H1 (cell line): ENCODE measurements around the gene ARL11. TPM values are rescaled to one million over a fixed set of nuclear protein-coding genes. Genes with fewer than 3 reads are reported as not detected.

Experiments
- CTCF ChIA-PET: fragments of 300-600 bp; sonication (Branson Sonifier 250); formaldehyde crosslinking; loops from one replicate; lab custom pipeline; 2021; ENCODE audit not compliant: partially characterized antibody; lab: Charles Lee
- POLR2A ChIA-PET: fragments of 300-600 bp; sonication (Branson Sonifier 250); formaldehyde crosslinking; loops from one replicate; lab custom pipeline; 2021; ENCODE audit warnings: inconsistent platforms; ENCODE audit not compliant: partially characterized antibody; lab: Charles Lee
- DNase-seq, 2 experiments: peaks; one replicate each; pipeline versions ENCODE4 v3.0.0 to v3.0.0-alpha.2; 2010 to 2022; ENCODE audit warnings: low spot score in 2 of 2, low read depth in 1 of 2, mixed read lengths in 1 of 2
- FAIRE-seq: peaks from 2 replicates; lab custom pipeline; 2011; peaks lifted over from hg19 to GRCh38; lab: Jason Lieb, UNC
- H2AFZ ChIP-seq: 2 replicates; pipeline ENCODE4 v1.8.1; 2012; ENCODE audit warnings: low read length, inconsistent platforms
- H2AK5ac ChIP-seq: 2 replicates; pipeline ENCODE4 v1.6.1; 2013; ENCODE audit warnings: low read depth, low read length
- H2BK120ac ChIP-seq: replicated peaks from 2 replicates; pipeline ENCODE3; 2013; ENCODE audit warnings: low read depth, low read length, inconsistent platforms
- H2BK12ac ChIP-seq: 2 replicates; pipeline ENCODE4 v1.6.1; 2013; ENCODE audit warnings: low read depth, low read length
- H2BK15ac ChIP-seq: 2 replicates; pipeline ENCODE4 v1.6.1; 2013; ENCODE audit warnings: low read length
- H2BK20ac ChIP-seq: 2 replicates; pipeline ENCODE4 v1.6.1; 2013; ENCODE audit warnings: low read length
- H2BK5ac ChIP-seq: 2 replicates; pipeline ENCODE4 v1.6.1; 2013; ENCODE audit warnings: low read depth, low read length
- H3K14ac ChIP-seq: 2 replicates; pipeline ENCODE4 v1.6.1; 2013; ENCODE audit warnings: inconsistent platforms; ENCODE audit not compliant: insufficient read length
- H3K18ac ChIP-seq: 2 replicates; pipeline ENCODE4 v1.6.1; 2013; ENCODE audit warnings: low read length; ENCODE audit errors: extremely low read depth
- H3K23ac ChIP-seq: 2 replicates; pipeline ENCODE4 v1.6.1; 2013; ENCODE audit warnings: inconsistent platforms; ENCODE audit not compliant: insufficient read length
- H3K23me2 ChIP-seq: 2 replicates; pipeline ENCODE4 v1.6.1; 2013; ENCODE audit warnings: low read depth, low read length
- H3K27ac ChIP-seq: 2 replicates; pipeline ENCODE4 v1.6.1; 2011; ENCODE audit warnings: low read depth, low read length, inconsistent platforms
- H3K27me3 ChIP-seq, 4 experiments: replicated peaks in 1 of 4; 1 replicate in 1 of 4; 2 replicates in 3 of 4; pipeline versions ENCODE4 v1.6.1 to v1.8.1; 2011 to 2013; ENCODE audit warnings: low read length in 3 of 4, mild to moderate bottlenecking in 3 of 4, inconsistent platforms in 2 of 4, mixed read lengths in 2 of 4, moderate library complexity in 1 of 4; ENCODE audit not compliant: control insufficient read depth in 3 of 4, insufficient read depth in 3 of 4; ENCODE audit errors: extremely low read depth in 1 of 4
- H3K36me3 ChIP-seq, 4 experiments: 2 replicates each; pipeline versions ENCODE4 v1.6.1 to v1.8.1; 2011 to 2013; ENCODE audit warnings: mild to moderate bottlenecking in 4 of 4, low read length in 3 of 4, moderate library complexity in 2 of 4, control low read depth in 1 of 4, inconsistent platforms in 1 of 4; ENCODE audit not compliant: insufficient read depth in 4 of 4, control insufficient read depth in 2 of 4
- H3K4ac ChIP-seq: replicated peaks from 2 replicates; pipeline ENCODE3; 2013; ENCODE audit warnings: low read length, low read depth, mixed read lengths, inconsistent platforms; ENCODE audit not compliant: insufficient read length
- H3K4me1 ChIP-seq, 4 experiments: replicated peaks in 1 of 4; 1 replicate in 1 of 4; 2 replicates in 3 of 4; pipeline versions ENCODE4 v1.6.1 to v1.8.1; 2011 to 2013; ENCODE audit warnings: low read length in 3 of 4, inconsistent platforms in 2 of 4, mixed read lengths in 1 of 4; ENCODE audit not compliant: insufficient read depth in 4 of 4, control insufficient read depth in 3 of 4
- H3K4me2 ChIP-seq, 2 experiments: 2 replicates each; pipeline versions ENCODE4 v1.6.1 to v1.8.1; 2011 to 2013; ENCODE audit warnings: low read depth in 2 of 2, low read length in 2 of 2, control low read depth in 1 of 2, inconsistent platforms in 1 of 2, mild to moderate bottlenecking in 1 of 2; ENCODE audit not compliant: insufficient read depth in 1 of 2
- H3K4me3 ChIP-seq, 4 experiments: fragments of 200-600, 300-600 bp in 1 of 4; sonication (generic), shearing (Covaris generic), sonication (Bioruptor Twin) in 1 of 4; 2 replicates each; pipeline versions ENCODE4 v1.5.1 to v1.8.1; 2011 to 2016; ENCODE audit warnings: low read length in 4 of 4, low read depth in 3 of 4, control low read depth in 2 of 4, inconsistent platforms in 2 of 4, mild to moderate bottlenecking in 2 of 4, mixed read lengths in 1 of 4, moderate library complexity in 1 of 4; ENCODE audit not compliant: insufficient read depth in 2 of 4; ENCODE audit errors: extremely low read depth in 1 of 4
- H3K56ac ChIP-seq: replicated peaks from 2 replicates; pipeline ENCODE3; 2013; ENCODE audit warnings: low read depth, mild to moderate bottlenecking, mixed read lengths, low read length, inconsistent platforms; ENCODE audit not compliant: insufficient read length
- H3K79me1 ChIP-seq: 2 replicates; pipeline ENCODE4 v1.6.1; 2013; ENCODE audit warnings: low read depth, low read length, control low read depth
- H3K79me2 ChIP-seq, 2 experiments: 2 replicates each; pipeline versions ENCODE4 v1.6.1 to v1.8.1; 2012 to 2013; ENCODE audit warnings: low read length in 2 of 2, mild to moderate bottlenecking in 2 of 2, inconsistent platforms in 1 of 2; ENCODE audit not compliant: insufficient read depth in 2 of 2, control insufficient read depth in 1 of 2
- H3K9ac ChIP-seq, 4 experiments: replicated peaks in 1 of 4; 1 replicate in 1 of 4; 2 replicates in 3 of 4; pipeline versions ENCODE4 v1.6.1 to v1.8.1; 2011 to 2013; ENCODE audit warnings: low read depth in 3 of 4, low read length in 3 of 4, control low read depth in 2 of 4, mild to moderate bottlenecking in 2 of 4, moderate library complexity in 2 of 4, inconsistent platforms in 1 of 4; ENCODE audit errors: extremely low read depth in 1 of 4
- H3K9me3 ChIP-seq, 2 experiments: 2 replicates each; pipeline versions ENCODE4 v1.6.1 to v1.8.1; 2012 to 2013; ENCODE audit warnings: mild to moderate bottlenecking in 2 of 2, moderate library complexity in 2 of 2, control low read depth in 1 of 2, inconsistent platforms in 1 of 2, low read depth in 1 of 2, low read length in 1 of 2, mixed read lengths in 1 of 2; ENCODE audit not compliant: insufficient read depth in 2 of 2
- H4K20me1 ChIP-seq, 2 experiments: replicated peaks in 1 of 2; 2 replicates each; pipeline versions ENCODE3 to v1.8.1; 2011 to 2013; ENCODE audit warnings: inconsistent platforms in 2 of 2, low read length in 2 of 2, mild to moderate bottlenecking in 1 of 2; ENCODE audit not compliant: insufficient read depth in 2 of 2, control insufficient read depth in 1 of 2
- H4K5ac ChIP-seq: 2 replicates; pipeline ENCODE4 v1.6.1; 2013; ENCODE audit warnings: low read length, low read depth, mixed read lengths, inconsistent platforms; ENCODE audit not compliant: insufficient read length
- H4K8ac ChIP-seq: 2 replicates; pipeline ENCODE4 v1.8.0; 2013; ENCODE audit warnings: mild to moderate bottlenecking, moderate library complexity, low read length, inconsistent platforms; ENCODE audit not compliant: insufficient read depth; ENCODE audit errors: extremely low read depth
- H4K91ac ChIP-seq: replicated peaks from 2 replicates; pipeline ENCODE3; 2013; ENCODE audit warnings: low read length, mixed read lengths, inconsistent platforms; ENCODE audit not compliant: insufficient read length
- ATF2 ChIP-seq: IDR thresholded peaks from 2 replicates; pipeline ENCODE4 v1.6.1; 2012; ENCODE audit warnings: low read length, inconsistent platforms
- BCL11A ChIP-seq, 2 experiments: IDR thresholded peaks; one replicate each; pipeline ENCODE4 v1.6.1; 2011; ENCODE audit warnings: low read depth in 2 of 2, low read length in 2 of 2, mild to moderate bottlenecking in 2 of 2
- CBX5 ChIP-seq: fragments of 300-800, 300-1000 bp; sonication (generic); IDR thresholded peaks from 2 replicates; pipeline ENCODE4 v1.7.1; 2016; ENCODE audit warnings: antibody characterized with exemption, low read length, low read depth
- CHD2 ChIP-seq: IDR thresholded peaks from 2 replicates; pipeline ENCODE4 v1.6.1; 2012; ENCODE audit warnings: low read length, improper control_type of control experiment
- FOSL1 ChIP-seq: IDR thresholded peaks from 2 replicates; pipeline ENCODE4 v1.6.1; 2011; ENCODE audit warnings: mild to moderate bottlenecking, low read depth, low read length, moderate library complexity; ENCODE audit not compliant: insufficient read depth
- SIRT6 ChIP-seq: IDR thresholded peaks from one replicate; pipeline ENCODE4 v1.7.1; 2012; ENCODE audit warnings: low read length, inconsistent platforms
- YY1 ChIP-seq: IDR thresholded peaks from 2 replicates; pipeline ENCODE4 v1.6.1; 2011; ENCODE audit warnings: low read depth, mild to moderate bottlenecking, low read length
- WGBS, 2 experiments: shearing (Covaris generic) in 1 of 2; methylation state at CpG; one replicate each; pipeline versions ENCODE4 v1.1.6 to v1.1.7; 2013 to 2015; ENCODE audit warnings: low lambda C conversion rate in 2 of 2, mixed read lengths in 2 of 2, inconsistent platforms in 1 of 2, low coverage in 1 of 2, missing lambda C conversion rate in 1 of 2; ENCODE audit not compliant: insufficient replicate concordance in 2 of 2, insufficient coverage in 1 of 2, insufficient read length in 1 of 2; ENCODE audit errors: extremely low coverage in 1 of 2, missing lambda C conversion rate in 1 of 2; 5-methylcytosine and 5-hydroxymethylcytosine counted together
- polyA plus RNA-seq, 7 experiments: library from polyadenylated mRNA; depleted of rRNA in 3 of 7; stranded (reverse) in 5 of 7; unstranded in 2 of 7; fragments of >200 nt in 5 of 7; fragments of 200-250 nt in 2 of 7; gene quantifications; 1 replicate in 5 of 7; 2 replicates in 1 of 7; 4 replicates in 1 of 7; pipeline versions ENCODE4 v1.2.1 to v1.2.3, GENCODE V29; 2011 to 2013; ENCODE audit warnings: missing spikeins in 2 of 7, mixed read lengths in 2 of 7
- total RNA-seq: library from RNA; stranded (reverse); fragmentation: NEBNext Ultra II Directional; extraction: Animal tissue kit (Norgen Biotek cat#: 25700); gene quantifications from 2 replicates; pipeline ENCODE4 v1.2.1, GENCODE V29; 2021

The ARL11 gene
- total and polyA plus RNA-seq, 2 of the 8 experiments (the other 6 are each of a cell fraction or from before 2014, with no cell fraction given), result 0.45 to 0.52 TPM

GRCh38 chr13:49636705-49637104, 8.4 kb downstream of the ARL11 start:
- Histone ChIP-seq H3K23me2 (no peaks in the 10 kb centered on the region), H4K5ac (no peak overlapping the region), H3K4me3 (peak overlapping the region in 1 of 4 experiments; percentile 54; a peak in 2 of 8 replicates), H2AK5ac (no peak overlapping the region; the same call in 1 of the 2 replicates), H2AFZ (no peak overlapping the region), H3K79me2 (no peaks in the 10 kb centered on the region), H2BK5ac (0 out of 2 replicates have a peak overlapping the region, but pooled peaks have one; percentile 57), H2BK12ac (no peak overlapping the region), H4K91ac (no peak overlapping the region), H3K18ac (no peak overlapping the region), H4K20me1 (no peaks in the 10 kb centered on the region), H2BK20ac (no peak overlapping the region), H3K27me3 (no peaks in the 10 kb centered on the region), H3K14ac (no peak overlapping the region), H3K27ac (no peak overlapping the region), H4K8ac (no peak overlapping the region), H2BK15ac (0 out of 2 replicates have a peak overlapping the region, but pooled peaks have one; percentile 53), H3K56ac (no peak overlapping the region), H3K9ac (no peak overlapping the region), H3K36me3 (no peaks in the 10 kb centered on the region), H3K4ac (no peak overlapping the region), H3K23ac (no peak overlapping the region), H3K79me1 (no peaks in the 10 kb centered on the region), H3K4me2 (peak overlapping the region in 1 of 2 experiments; percentile 64; a peak in 1 of 4 replicates), H3K4me1 (peaks cover 8 to 14% (median 9%) of the 10 kb centered on the region in 4 experiments), H3K9me3 (no peaks in the 10 kb centered on the region), H2BK120ac (no peak overlapping the region)
- 88% methylated on average over 5 of the region's 5 CpGs; no CpG with 5 or more reads in 1 of the 2 experiments for WGBS, 2 experiments
- no peak for DNase-seq
- TF ChIP-seq BCL11A (IDR thresholded peaks at IDR 0.05; ENCODE audit: low read depth in 2 of 2, low read length in 2 of 2), result no peak
- TF ChIP-seq ATF2, result no peak
- 0 out of 2 replicates have a peak, but pooled peaks have one; percentile 29 for TF ChIP-seq YY1
- TF ChIP-seq SIRT6, result no peak
- TF ChIP-seq CBX5, result no peak
- TF ChIP-seq CHD2, result no peak
- TF ChIP-seq FOSL1, result no peak
- ChIA-PET POLR2A (interaction anchor here (0.9 to 1.5 kb wide), 2 partner anchors 11 to 192 kb away, joined by 3 to 5 read pairs; partner anchors contain the start of genes CAB39L and SETDB2), CTCF (interaction anchor here (0.6 kb wide), 1 partner anchor 17 kb away, joined by 3 read pairs; no protein-coding TSS in a partner anchor)
- no peak for FAIRE-seq
